Esophagus squamous epithelium (tissue), 5 donors: Measurements from ENCODE around the gene RABGAP1L. TPM values are rescaled to one million over a fixed set of nuclear protein-coding genes. Genes with fewer than 3 reads are reported as not detected.

Experiments used
- DNase-seq: peaks from one replicate; lab custom pipeline; 2025; lab: John Stamatoyannopoulos, UW
- H3K27ac ChIP-seq, 4 donors: fragments of 200-600 bp; sonication (generic); one replicate each; pipeline ENCODE4 v1.5.1; 2016 to 2019; ENCODE audit warnings: mild to moderate bottlenecking in 1 of 4
- H3K27me3 ChIP-seq, 4 donors: fragments of 200-600 bp; sonication (generic); 1 replicate in 3 of 4; 2 replicates in 1 of 4; pipeline versions ENCODE4 v1.5.1 to v1.6.0; 2017 to 2021; ENCODE audit warnings: antibody characterized with exemption in 1 of 4
- H3K36me3 ChIP-seq, 3 donors: fragments of 200-600 bp; sonication (generic); one replicate each; pipeline ENCODE4 v1.5.1; 2016 to 2019
- H3K4me1 ChIP-seq, 3 donors: fragments of 200-600 bp; sonication (generic); one replicate each; pipeline ENCODE4 v1.5.1; 2017 to 2019
- H3K4me3 ChIP-seq, 4 donors: fragments of 200-600 bp; sonication (generic); 1 replicate in 3 of 4; 2 replicates in 1 of 4; pipeline ENCODE4 v1.5.1; 2016 to 2019; ENCODE audit warnings: mild to moderate bottlenecking in 2 of 4, moderate library complexity in 1 of 4
- H3K9me3 ChIP-seq, 3 donors: fragments of 200-600 bp; sonication (generic); one replicate each; pipeline ENCODE4 v1.5.1; 2016 to 2019
- CTCF ChIP-seq, 6 experiments: fragments of 450-650 bp in 4 of 6; fragments of 200-600 bp in 2 of 6; sonication (generic) in 2 of 6; IDR thresholded peaks; one replicate each; pipeline ENCODE4 v1.5.1; 2016 to 2019; ENCODE audit warnings: antibody characterized with exemption in 6 of 6, mild to moderate bottlenecking in 4 of 6, moderate library complexity in 4 of 6
- POLR2A ChIP-seq, 4 donors: fragments of 450-650 bp; IDR thresholded peaks; one replicate each; pipeline ENCODE4 v1.6.1; 2017; ENCODE audit warnings: antibody characterized with exemption in 4 of 4, mild to moderate bottlenecking in 4 of 4, moderate library complexity in 3 of 4
- WGBS, 2 donors: methylation state at CpG; one replicate each; pipeline ENCODE4 v1.1.5; 2018; 5-methylcytosine and 5-hydroxymethylcytosine counted together
- intact Hi-C: fragments of 100-400 bp; cut with DNase I; formaldehyde crosslinking; loops from one replicate; pipeline ENCODE4 v1.15.0; 2022
- total RNA-seq, 4 donors: library from RNA; depleted of rRNA; stranded (reverse); fragments of >200 nt; gene quantifications; one replicate each; pipeline ENCODE4 v1.1.0, GENCODE V29; 2016
- donor health status: DM: yes; HTN: yes; CAD: no.

RABGAP1L gene
- total RNA-seq, 4 donors from 2014 or later, result 35.7 to 45.6 (median 41.0) TPM

DNA sequence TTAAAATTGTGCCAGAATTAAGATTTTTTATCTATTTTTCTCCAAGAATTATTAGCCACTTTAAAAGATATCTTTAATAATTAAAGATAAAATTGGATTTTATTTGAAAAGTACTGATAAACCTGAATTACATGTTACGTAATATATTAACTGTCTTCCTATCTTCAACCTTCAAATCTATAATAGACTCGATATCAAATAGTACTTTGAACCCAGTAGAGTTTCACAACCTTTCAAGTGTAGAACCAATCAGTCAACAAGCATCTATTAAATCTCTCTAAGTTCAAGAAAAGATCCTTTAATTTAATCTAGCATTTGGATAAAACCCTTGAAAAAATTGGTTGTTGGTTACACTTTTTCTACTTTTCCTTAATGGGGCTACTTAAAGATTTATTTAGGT lies 559.9 kb downstream of the RABGAP1L start:
- Histone ChIP-seq H3K27ac (no peak overlapping the region), H3K27me3 (no peaks in the 10 kb centered on the region), H3K4me1 (no peaks in the 10 kb centered on the region), H3K4me3 (no peak overlapping the region), H3K36me3 (no peaks in the 10 kb centered on the region), H3K9me3 (no peaks in the 10 kb centered on the region)
- intact Hi-C loops, result no loop called here
- WGBS, 2 donors, result 96 to 97% methylated on average over 2 of the region's 2 CpGs
- no peak for DNase-seq
- TF ChIP-seq CTCF (IDR thresholded peaks at IDR 0.05) (no peak), POLR2A (IDR thresholded peaks at IDR 0.05) (no peak)

- no peaks in the 10 kb centered on the region for H3K27me3 ChIP-seq
- TF ChIP-seq CTCF (IDR thresholded peaks at IDR 0.05) (no peak), POLR2A (IDR thresholded peaks at IDR 0.05) (no peak)
- H3K36me3 ChIP-seq, result no peaks in the 10 kb centered on the region
- H3K9me3 ChIP-seq, result no peaks in the 10 kb centered on the region
- no peak for DNase-seq
- H3K4me1 ChIP-seq, result no peaks in the 10 kb centered on the region
- intact Hi-C loops, result no loop called here
- H3K4me3 ChIP-seq, result no peak overlapping the region
- WGBS, 2 donors, result 89 to 93% methylated on average over 1 of the region's 1 CpG
- H3K27ac ChIP-seq, result no peak overlapping the region
Observed at GRCh38 chr1:174720618-174721017, 561.3 kb downstream of the RABGAP1L start.

DNA sequence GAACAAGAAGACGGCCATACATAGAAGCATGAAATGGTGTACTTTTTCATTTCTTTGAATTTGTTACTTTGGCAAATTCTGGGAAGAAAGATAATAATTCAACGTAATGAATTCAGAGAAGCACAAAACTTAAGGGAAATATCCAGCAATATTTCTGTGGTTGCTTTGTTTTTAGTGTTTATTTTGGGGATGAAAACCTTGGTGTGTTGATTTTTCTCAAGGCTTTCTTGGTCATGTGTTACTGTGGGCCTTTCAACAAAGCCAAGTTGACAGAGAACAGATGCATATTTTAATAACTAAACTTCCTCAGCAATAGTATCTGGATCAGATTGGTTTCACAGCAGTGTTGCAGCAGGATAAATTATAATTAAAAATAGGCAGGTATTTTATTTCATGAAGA lies 561.9 kb downstream of the RABGAP1L start:
- intact Hi-C loops, result no loop called here
- Histone ChIP-seq H3K27me3 (no peaks in the 10 kb centered on the region), H3K4me1 (no peaks in the 10 kb centered on the region), H3K4me3 (no peak overlapping the region), H3K27ac (no peak overlapping the region), H3K36me3 (no peaks in the 10 kb centered on the region), H3K9me3 (no peaks in the 10 kb centered on the region)
- TF ChIP-seq POLR2A (IDR thresholded peaks at IDR 0.05), result no peak
- no peak for TF ChIP-seq CTCF (IDR thresholded peaks at IDR 0.05)
- DNase-seq, result no peak
- WGBS, 2 donors, result 69 to 75% methylated on average over 2 of the region's 2 CpGs

DNA sequence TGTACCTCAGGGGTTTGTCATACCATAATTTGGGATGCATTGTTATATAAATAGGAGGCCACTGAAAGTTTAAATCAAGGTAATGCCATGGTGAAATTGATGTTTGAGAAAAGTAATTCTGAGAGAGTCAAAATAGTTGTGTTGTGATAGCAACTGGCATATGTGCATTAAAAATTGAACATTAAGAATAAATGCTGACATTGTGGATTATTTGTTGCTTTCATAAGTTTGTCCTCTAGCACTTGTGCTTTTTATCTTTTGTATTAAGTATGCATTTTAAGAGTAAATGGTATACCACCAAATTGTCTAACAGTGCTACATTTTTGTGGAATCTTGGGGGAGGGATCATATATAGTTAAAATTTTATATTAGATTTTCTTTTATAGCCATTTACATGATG lies 564.5 kb downstream of the RABGAP1L start:
- DNase-seq, result no peak
- intact Hi-C loops, result no loop called here
- Histone ChIP-seq H3K4me1 (no peaks in the 10 kb centered on the region), H3K9me3 (no peaks in the 10 kb centered on the region), H3K4me3 (no peak overlapping the region), H3K27me3 (no peaks in the 10 kb centered on the region), H3K27ac (no peak overlapping the region), H3K36me3 (no peaks in the 10 kb centered on the region)
- TF ChIP-seq CTCF (IDR thresholded peaks at IDR 0.05), result no peak

- no peaks in the 10 kb centered on the region for H3K27me3 ChIP-seq
- H3K4me1 ChIP-seq, result no peaks in the 10 kb centered on the region
- H3K9me3 ChIP-seq, result no peaks in the 10 kb centered on the region
- no peaks in the 10 kb centered on the region for H3K36me3 ChIP-seq
- DNase-seq, result no peak
- intact Hi-C loops, result no loop called here
- no peak for TF ChIP-seq POLR2A (IDR thresholded peaks at IDR 0.05)
- TF ChIP-seq CTCF (IDR thresholded peaks at IDR 0.05), result no peak
- H3K4me3 ChIP-seq, result no peak overlapping the region
- H3K27ac ChIP-seq, result no peak overlapping the region
Observed at GRCh38 chr1:174724219-174724618, 564.9 kb downstream of the RABGAP1L start.
